HEK293T (cell line): ENCODE results near the gene STAC2.

Source experiments
- CTCF ChIA-PET: fragments of 350-600 bp; formaldehyde crosslinking; extraction: SDS; loops from one replicate; lab custom pipeline; 2021; ENCODE audit warnings: antibody characterized with exemption, inconsistent platforms; lab: Yijun Ruan, JAX
- POLR2A ChIA-PET: fragments of 350-600 bp; formaldehyde crosslinking; extraction: SDS; loops from one replicate; lab custom pipeline; 2020; ENCODE audit warnings: antibody characterized with exemption, inconsistent platforms; lab: Yijun Ruan, JAX
- DNase-seq: peaks from one replicate; pipeline ENCODE4 v3.0.0; 2012; ENCODE audit warnings: mixed read lengths; ENCODE audit errors: extremely low spot score
- ARNT ChIP-seq: fragments of 450-650 bp; IDR thresholded peaks from 2 replicates; pipeline ENCODE4 v1.6.1; 2017; ENCODE audit warnings: mild to moderate bottlenecking
- BHLHE40 ChIP-seq: fragments of 450-650 bp; IDR thresholded peaks from 2 replicates; pipeline ENCODE4 v1.6.1; 2016; ENCODE audit warnings: mild to moderate bottlenecking, moderate library complexity, borderline replicate concordance
- CTBP1 ChIP-seq: fragments of 450-650 bp; IDR thresholded peaks from 2 replicates; pipeline ENCODE4 v1.6.1; 2016; ENCODE audit warnings: borderline replicate concordance
- ELF4 ChIP-seq: fragments of 450-650 bp; IDR thresholded peaks from 2 replicates; pipeline ENCODE4 v1.6.1; 2017; ENCODE audit warnings: antibody characterized with exemption
- FOXA1 ChIP-seq: fragments of 450-650 bp; IDR thresholded peaks from 2 replicates; pipeline ENCODE4 v1.6.1; 2016; ENCODE audit warnings: mild to moderate bottlenecking
- FOXK2 ChIP-seq: fragments of 450-650 bp; IDR thresholded peaks from 2 replicates; pipeline ENCODE4 v1.6.1; 2016; ENCODE audit warnings: mild to moderate bottlenecking
- FOXM1 ChIP-seq: fragments of 450-650 bp; IDR thresholded peaks from 2 replicates; pipeline ENCODE4 v1.6.1; 2017; ENCODE audit warnings: mild to moderate bottlenecking, borderline replicate concordance
- HDGF ChIP-seq: fragments of 450-650 bp; IDR thresholded peaks from 2 replicates; pipeline ENCODE4 v1.6.1; 2017; ENCODE audit warnings: antibody characterized with exemption, borderline replicate concordance
- L3MBTL2 ChIP-seq: fragments of 450-650 bp; conservative IDR thresholded peaks from 2 replicates; pipeline ENCODE4 v1.6.1; 2016; ENCODE audit warnings: mild to moderate bottlenecking
- LEF1 ChIP-seq: fragments of 450-650 bp; IDR thresholded peaks from 2 replicates; pipeline ENCODE4 v1.6.1; 2017; ENCODE audit warnings: mild to moderate bottlenecking, borderline replicate concordance
- NFRKB ChIP-seq: fragments of 450-650 bp; IDR thresholded peaks from 2 replicates; pipeline ENCODE4 v1.6.1; 2016; ENCODE audit warnings: mild to moderate bottlenecking, moderate library complexity
- PKNOX1 ChIP-seq: fragments of 450-650 bp; IDR thresholded peaks from 2 replicates; pipeline ENCODE4 v1.6.1; 2016
- SP1 ChIP-seq: fragments of 450-650 bp; IDR thresholded peaks from 2 replicates; pipeline ENCODE4 v1.6.1; 2017
- SUZ12 ChIP-seq: fragments of 450-650 bp; IDR thresholded peaks from 2 replicates; pipeline ENCODE4 v1.6.1; 2016; ENCODE audit warnings: mild to moderate bottlenecking
- TARDBP ChIP-seq: fragments of 450-650 bp; IDR thresholded peaks from 2 replicates; pipeline ENCODE4 v1.6.1; 2016
- ZNF384 ChIP-seq: fragments of 450-650 bp; IDR thresholded peaks from 2 replicates; pipeline ENCODE4 v1.6.1; 2016

Gene STAC2

GRCh38 chr17:39236981-39237441 lies 11.3 kb upstream of the STAC2 start:
- ChIA-PET CTCF (interaction anchor here (0.9 to 6.1 kb wide), 11 partner anchors 8 to 214 kb away, joined by 3 to 96 read pairs (median 7); partner anchors contain the start of genes ARL5C and MED1), POLR2A (interaction anchor here (1.3 to 2.5 kb wide), 3 partner anchors 31 to 37 kb away, joined by 3 to 36 read pairs (median 9); partner anchors contain the start of gene RPL19)
- no peak for TF ChIP-seq FOXA1
- DNase-seq: no peak

GRCh38 chr17:39236450-39236927 lies 10.7 kb upstream of the STAC2 start:
- TF ChIP-seq PKNOX1: no peak
- no peak for TF ChIP-seq SUZ12
- no peak for TF ChIP-seq FOXA1
- TF ChIP-seq LEF1: no peak
- no peak for TF ChIP-seq ELF4
- ChIA-PET CTCF (interaction anchor here (0.5 to 6.1 kb wide), 36 partner anchors 8 to 574 kb away, joined by 3 to 96 read pairs (median 4); partner anchors contain the start of genes ARL5C, MED1, RPL19 and STAC2), POLR2A (interaction anchor here (0.9 to 2.5 kb wide), 4 partner anchors 8 to 165 kb away, joined by 3 to 36 read pairs (median 6); partner anchors contain the start of genes FBXL20 and RPL19)
- DNase-seq: no peak

- ChIA-PET POLR2A (interaction anchor here (0.9 to 2.5 kb wide), 4 partner anchors 8 to 165 kb away, joined by 3 to 36 read pairs (median 6); partner anchors contain the start of genes FBXL20 and RPL19), CTCF (interaction anchor here (0.5 to 6.1 kb wide), 45 partner anchors 8 to 574 kb away, joined by 3 to 96 read pairs (median 4); partner anchors contain the start of genes MED1, RPL19 and STAC2)
- no peak for TF ChIP-seq CTBP1
- no peak for TF ChIP-seq PKNOX1
- TF ChIP-seq ARNT: no peak
- TF ChIP-seq ZNF384: peak; percentile 77; the same call in 1 of the 2 replicates
- TF ChIP-seq FOXA1: no peak
- no peak for TF ChIP-seq SUZ12
- no peak for TF ChIP-seq SP1
- no peak for TF ChIP-seq HDGF
- peak; percentile 80 for DNase-seq
Measured at GRCh38 chr17:39235555-39236449, 10.1 kb upstream of the STAC2 start.

- TF ChIP-seq CTBP1 (no peak), LEF1 (no peak), FOXK2 (no peak), FOXM1 (no peak), HDGF (no peak), BHLHE40 (no peak), FOXA1 (no peak), SUZ12 (no peak), NFRKB (no peak), TARDBP (no peak), L3MBTL2 (no peak), ZNF384 (no peak), PKNOX1 (no peak), ELF4 (no peak), ARNT (no peak)
- POLR2A ChIA-PET: interaction anchor here (0.6 to 4.7 kb wide), 6 partner anchors 14 to 249 kb away, joined by 3 to 35 read pairs (median 4); partner anchors contain the start of gene RPL19
Measured at GRCh38 chr17:39231591-39232551, 6.1 kb upstream of the STAC2 start.

GRCh38 chr17:39231091-39231561 lies 5.4 kb upstream of the STAC2 start:
- TF ChIP-seq CTBP1 (no peak), SP1 (no peak), TARDBP (no peak), ARNT (no peak), FOXK2 (no peak)
- ChIA-PET CTCF (interaction anchor here (0.7 to 2.7 kb wide), 8 partner anchors 9 to 316 kb away, joined by 3 to 40 read pairs (median 4); no protein-coding TSS in a partner anchor), POLR2A (interaction anchor here (1.1 to 4.7 kb wide), 3 partner anchors 25 to 31 kb away, joined by 3 to 35 read pairs (median 4); partner anchors contain the start of gene RPL19)
- DNase-seq: no peak

More at GRCh38 chr17:39231591-39232551, 6.1 kb upstream of the STAC2 start:
- DNase-seq: peak; percentile 63
- CTCF ChIA-PET: interaction anchor here (0.6 to 2.7 kb wide), 14 partner anchors 8 to 316 kb away, joined by 3 to 40 read pairs (median 3); partner anchors contain the start of gene RPL19
